Measurements from ENCODE around the gene CRIP1. TPM values are rescaled to one million over a fixed set of nuclear protein-coding genes. Genes with fewer than 3 reads are reported as not detected.

CRIP1 gene
- total and polyA plus RNA-seq, 10 of the 15 experiments (the other 5 are each of a cell fraction or from before 2014, with no cell fraction given) = 66.8 to 259 (median 154) TPM

GRCh38 chr14:105484069-105484996, 2.4 kb upstream of the CRIP1 start:
- DNase-seq (ENCODE audit: low read depth, low spot score) = no peak
- WGBS (ENCODE audit: insufficient coverage, insufficient replicate concordance, low lambda C conversion rate, missing lambda C conversion rate) = 52% methylated on average over 20 of the region's 20 CpGs
- no peak overlapping the region for H3K9ac ChIP-seq (ENCODE audit: control insufficient read depth, insufficient read depth, low read length)

More at GRCh38 chr14:105484069-105484996, 2.4 kb upstream of the CRIP1 start:
- TF ChIP-seq HDAC6 (IDR thresholded peaks at IDR 0.05; ENCODE audit: unreplicated experiment) = no peak
- TF ChIP-seq BACH1 (IDR thresholded peaks at IDR 0.05; ENCODE audit: borderline replicate concordance) = no peak
- TF ChIP-seq MLLT1 (IDR thresholded peaks at IDR 0.05) = no peak
- no peak for TF ChIP-seq RBBP5 (conservative IDR thresholded peaks at IDR 0.05)
- TF ChIP-seq MEF2A (IDR thresholded peaks at IDR 0.05; ENCODE audit: insufficient read depth, low read depth, low read length) = no peak
- no peak for TF ChIP-seq TCF7 (IDR thresholded peaks at IDR 0.05; ENCODE audit: borderline replicate concordance)
- FAIRE-seq (no peak), ATAC-seq (no peak)
- H3K27me3 ChIP-seq (replicated peaks in 1 of 2; ENCODE audit: control insufficient read depth in 2 of 2, insufficient read depth in 2 of 2, low read length in 1 of 2) = no peaks in the 10 kb centered on the region
- no peaks in the 10 kb centered on the region for H3K36me3 ChIP-seq (ENCODE audit: control insufficient read depth in 2 of 2, insufficient read depth in 2 of 2, low read length in 1 of 2)
- RAD21 ChIA-PET (ENCODE audit: unreplicated experiment) = no interaction called here
- H3K4me2 ChIP-seq (ENCODE audit: control insufficient read depth, insufficient read depth) = no peak overlapping the region
- POLR2A ChIA-PET = no interaction called here
- intact Hi-C loops (cut with micrococcal nuclease; ENCODE audit: unreplicated experiment) = loop anchor here (10.0 kb wide), 1 partner anchor 420 kb away; the partner anchor contains the start of gene GPR132
- H3K4me3 ChIP-seq = no peak overlapping the region
- H3K79me2 ChIP-seq (ENCODE audit: control insufficient read depth, insufficient read depth, low read length) = peaks cover 3% of the 10 kb centered on the region
- in situ Hi-C loops (cut with MboI) = no loop called here
- H3K9me3 ChIP-seq (replicated peaks; ENCODE audit: control insufficient read depth, insufficient read depth, low read length) = no peaks in the 10 kb centered on the region
- peaks cover 37% of the 10 kb centered on the region for H3K4me1 ChIP-seq (ENCODE audit: control insufficient read depth, insufficient read depth, low read length)
- BruUV-seq (replicated peaks) = no TSS peak
- SMC1A ChIA-PET (ENCODE audit: uncharacterized antibody, unreplicated experiment) = no interaction called here
- no peak overlapping the region for H3K27ac ChIP-seq (ENCODE audit: control insufficient read depth, insufficient read depth)
- H2AFZ ChIP-seq (ENCODE audit: control insufficient read depth, low read depth, low read length) = no peak overlapping the region
- no peaks in the 10 kb centered on the region for H4K20me1 ChIP-seq (ENCODE audit: control insufficient read depth, insufficient read depth)
- CTCF ChIA-PET = no interaction called here

Measured in GM12878 (cell line).